Astrocyte (in vitro differentiated cells and primary cell): ENCODE measurements around the gene TRPM2.

Source experiments
- CTCF ChIP-seq: IDR thresholded peaks from 2 replicates; pipeline ENCODE4 v1.5.1; 2011; ENCODE audit warnings: low read depth, mild to moderate bottlenecking, inconsistent platforms, low read length, moderate library complexity; ENCODE audit not compliant: insufficient read depth
- EZH2 ChIP-seq: IDR thresholded peaks from 2 replicates; pipeline ENCODE4 v1.6.1; 2012; ENCODE audit warnings: mild to moderate bottlenecking, low read length, inconsistent platforms; ENCODE audit not compliant: insufficient read depth

GRCh38 chr21:44368711-44369446 lies 15.5 kb downstream of the TRPM2 start:
- no peak for TF ChIP-seq CTCF
- no peak for TF ChIP-seq EZH2
